NCI-H1930 (cell line): ENCODE results near the gene ACAP3.

ENCODE experiments used
- DNase-seq, 2 experiments: peaks; one replicate each; lab custom pipeline; 2025; lab: John Stamatoyannopoulos, UW

The ACAP3 gene

DNA sequence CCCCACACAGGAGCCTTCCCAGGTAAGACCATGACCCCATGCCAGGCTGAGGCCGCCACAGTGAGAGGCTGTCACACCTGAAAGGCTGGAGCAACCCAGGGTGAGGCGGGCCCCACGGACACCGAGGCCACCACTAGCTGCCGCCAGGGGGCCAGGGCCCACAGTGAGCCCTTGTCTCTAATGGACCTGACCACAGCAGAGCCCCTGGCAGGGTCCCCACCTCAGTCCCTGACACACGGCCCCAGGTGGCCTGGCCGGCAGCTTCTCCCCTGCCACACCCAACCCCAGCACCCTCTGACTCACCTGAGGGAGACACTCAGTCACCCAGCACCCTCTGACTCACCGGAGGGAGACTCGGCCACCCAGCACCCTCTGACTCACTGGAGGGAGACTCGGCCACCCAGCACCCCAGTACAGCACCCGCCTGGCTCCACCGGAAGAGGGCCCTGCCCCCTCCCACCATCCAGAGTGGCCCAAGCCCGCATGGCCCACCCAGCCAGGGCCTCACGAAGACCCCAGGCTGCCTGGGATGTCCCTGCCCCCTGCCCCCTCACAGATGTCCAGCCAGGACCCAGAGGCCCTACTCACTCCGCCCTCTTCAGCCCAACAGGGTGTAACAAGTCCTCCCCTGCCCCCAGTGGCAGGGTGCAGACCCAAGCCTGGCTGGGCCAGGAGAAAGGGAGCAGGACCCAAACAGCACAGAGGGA, 37.1 kb upstream of the ACAP3 start:
- DNase-seq: no peak

DNA sequence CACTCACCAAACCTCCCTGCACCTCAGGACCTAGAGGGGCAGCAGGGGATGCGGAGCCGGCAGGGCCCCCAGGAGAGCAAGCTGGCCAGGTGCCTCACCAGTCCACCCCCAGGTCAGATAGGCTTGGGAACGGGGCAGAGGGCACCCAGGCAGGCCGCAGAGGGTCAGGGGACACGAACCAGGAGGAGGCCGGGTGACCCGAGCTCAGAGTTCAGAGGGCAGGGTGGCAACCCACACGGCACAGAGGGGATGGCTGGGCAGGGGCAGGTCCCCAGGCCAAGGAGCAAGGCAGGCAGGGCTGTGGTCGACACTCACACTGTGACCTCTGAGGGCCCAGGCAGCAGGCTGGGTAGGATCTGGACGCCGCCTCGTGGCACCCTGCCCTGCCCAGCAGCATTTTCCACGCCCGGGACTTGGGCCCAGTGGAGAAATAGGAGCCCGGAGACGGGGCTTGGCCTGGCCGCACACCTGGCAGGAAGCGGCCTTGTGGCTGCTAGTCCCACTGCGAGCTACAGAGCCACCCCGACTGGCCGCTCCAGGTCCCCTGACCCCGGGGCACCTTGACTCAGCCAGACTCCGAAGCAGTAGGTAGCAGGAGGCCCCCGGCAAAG, 36.2 kb upstream of the ACAP3 start:
- no peak for DNase-seq

- DNase-seq: no peak
These were observed 34.9 kb upstream of the ACAP3 start for GRCh38 chr1:1342584-1343115.

GRCh38 chr1:1342061-1342562, 34.4 kb upstream of the ACAP3 start:
- no peak for DNase-seq

DNA sequence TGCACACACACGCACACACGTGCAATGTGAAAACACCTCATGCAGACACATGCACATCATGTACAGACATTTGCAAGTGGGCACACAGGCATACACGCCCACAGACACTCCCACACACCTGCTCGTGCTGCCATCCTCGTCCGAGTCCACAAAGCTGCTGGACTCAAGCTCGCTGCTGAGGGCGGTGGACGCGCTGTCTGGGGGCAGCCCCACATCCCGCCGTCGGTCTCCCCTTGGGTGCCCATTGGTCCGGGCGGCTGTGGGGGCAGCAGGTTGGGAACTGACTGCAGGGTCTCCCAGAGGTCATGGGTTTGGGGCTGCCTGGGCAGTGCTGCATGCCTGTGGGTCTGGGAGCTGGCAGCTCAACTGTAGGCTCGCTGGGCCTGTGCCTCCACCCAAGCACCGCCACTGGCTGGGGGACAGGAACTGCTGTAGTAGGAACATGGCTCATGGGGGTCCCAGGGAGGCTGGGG, 33.9 kb upstream of the ACAP3 start:
- DNase-seq: no peak

GRCh38 chr1:1340791-1341548, 33.2 kb upstream of the ACAP3 start:
- DNase-seq: no peak

- DNase-seq: no peak
These were observed 32.5 kb upstream of the ACAP3 start for GRCh38 chr1:1340185-1340584.

GRCh38 chr1:1338278-1338677, 30.5 kb upstream of the ACAP3 start:
- DNase-seq: no peak

- no peak for DNase-seq
These were observed 30.0 kb upstream of the ACAP3 start for GRCh38 chr1:1337793-1338147.

DNA sequence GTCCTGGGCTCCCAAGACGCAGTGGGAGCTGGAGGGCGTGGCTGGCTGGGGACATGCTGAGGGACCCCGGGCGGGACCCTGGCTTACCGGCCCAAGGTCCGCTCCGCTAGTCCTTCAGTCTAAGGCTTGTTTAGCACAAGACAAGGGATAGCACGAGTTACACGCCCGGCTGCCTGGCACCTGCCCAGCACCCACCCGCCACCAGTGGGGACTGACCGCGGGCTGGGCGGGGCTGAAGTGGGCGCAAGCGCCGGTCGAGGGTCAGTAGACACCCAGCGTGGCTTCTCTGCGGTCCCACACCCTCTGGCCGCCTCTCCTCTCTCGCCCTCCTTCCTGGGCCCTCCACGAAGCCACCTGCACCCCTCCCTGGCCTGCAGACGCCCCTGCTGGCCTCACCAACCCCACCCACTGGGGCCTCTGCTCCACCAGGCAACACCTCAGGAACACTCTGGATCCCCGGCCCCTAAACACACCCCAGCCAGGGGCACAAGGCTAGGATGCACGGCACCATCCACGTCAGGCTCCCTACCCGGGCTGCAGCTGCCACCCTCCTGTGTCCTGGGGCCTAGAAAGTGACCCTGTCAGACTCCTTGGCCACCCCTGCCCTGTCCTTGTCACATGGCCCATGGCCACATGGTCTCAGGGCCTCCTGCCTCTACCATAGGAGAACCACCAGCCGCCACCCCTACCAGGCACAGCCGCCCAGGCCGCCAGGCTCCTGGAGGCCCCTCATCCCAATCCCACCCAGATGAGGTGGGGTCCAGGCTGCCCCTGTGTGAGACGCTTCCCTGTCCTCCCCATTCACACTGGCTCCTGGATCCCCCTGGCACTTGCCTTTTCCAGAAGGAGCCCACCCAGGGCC, 29.4 kb upstream of the ACAP3 start:
- no peak for DNase-seq

- DNase-seq: no peak
These were observed 28.7 kb upstream of the ACAP3 start for GRCh38 chr1:1336446-1336845.

DNA sequence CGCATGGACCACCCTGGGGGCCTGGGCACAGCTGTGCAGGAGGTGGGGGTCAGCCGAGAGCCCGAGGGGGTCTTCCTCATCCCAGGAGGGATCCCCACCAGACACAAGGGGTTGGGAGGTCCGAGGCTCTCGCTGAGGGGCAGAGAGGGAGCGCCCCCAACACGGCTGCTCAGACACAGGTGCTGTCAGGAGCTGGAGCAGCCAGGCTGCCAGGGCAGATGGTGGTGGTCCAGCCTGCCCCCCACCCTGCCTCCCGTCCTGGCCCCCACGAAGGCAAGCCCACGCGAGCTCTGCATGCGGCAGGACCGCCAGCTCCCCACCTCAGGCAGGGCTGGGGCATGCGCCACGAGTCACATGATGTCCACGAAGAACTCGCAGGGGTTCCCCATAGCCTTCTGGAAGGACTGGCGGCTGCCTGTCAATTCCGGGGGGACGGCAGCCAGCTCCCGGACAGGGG, 28.1 kb upstream of the ACAP3 start:
- DNase-seq: no peak

DNA sequence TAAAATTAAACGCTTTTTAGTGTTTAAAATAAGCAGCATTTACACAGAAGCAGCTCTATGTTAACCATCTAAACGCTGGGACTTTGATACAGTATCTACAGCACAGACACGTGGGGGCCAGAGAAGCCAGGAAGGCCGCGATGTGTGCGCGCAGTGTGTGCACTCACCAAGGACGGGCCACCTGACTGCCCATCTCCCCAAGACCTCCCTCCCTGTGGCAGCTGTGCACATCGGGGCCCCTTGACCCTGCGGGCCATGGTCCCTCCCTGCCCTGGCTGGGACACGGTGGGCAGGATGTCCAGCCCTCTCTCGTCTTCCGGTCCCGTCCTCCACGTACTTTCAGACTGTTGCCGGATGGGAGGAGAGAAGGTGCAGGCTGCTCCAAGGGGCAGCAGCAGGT, 27.6 kb upstream of the ACAP3 start:
- DNase-seq: no peak

GRCh38 chr1:1334835-1335234, 27.1 kb upstream of the ACAP3 start:
- DNase-seq: no peak

- DNase-seq: no peak
These were observed 26.0 kb upstream of the ACAP3 start for GRCh38 chr1:1333551-1334241.

- DNase-seq: no peak
These were observed 25.2 kb upstream of the ACAP3 start for GRCh38 chr1:1332774-1333480.

DNA sequence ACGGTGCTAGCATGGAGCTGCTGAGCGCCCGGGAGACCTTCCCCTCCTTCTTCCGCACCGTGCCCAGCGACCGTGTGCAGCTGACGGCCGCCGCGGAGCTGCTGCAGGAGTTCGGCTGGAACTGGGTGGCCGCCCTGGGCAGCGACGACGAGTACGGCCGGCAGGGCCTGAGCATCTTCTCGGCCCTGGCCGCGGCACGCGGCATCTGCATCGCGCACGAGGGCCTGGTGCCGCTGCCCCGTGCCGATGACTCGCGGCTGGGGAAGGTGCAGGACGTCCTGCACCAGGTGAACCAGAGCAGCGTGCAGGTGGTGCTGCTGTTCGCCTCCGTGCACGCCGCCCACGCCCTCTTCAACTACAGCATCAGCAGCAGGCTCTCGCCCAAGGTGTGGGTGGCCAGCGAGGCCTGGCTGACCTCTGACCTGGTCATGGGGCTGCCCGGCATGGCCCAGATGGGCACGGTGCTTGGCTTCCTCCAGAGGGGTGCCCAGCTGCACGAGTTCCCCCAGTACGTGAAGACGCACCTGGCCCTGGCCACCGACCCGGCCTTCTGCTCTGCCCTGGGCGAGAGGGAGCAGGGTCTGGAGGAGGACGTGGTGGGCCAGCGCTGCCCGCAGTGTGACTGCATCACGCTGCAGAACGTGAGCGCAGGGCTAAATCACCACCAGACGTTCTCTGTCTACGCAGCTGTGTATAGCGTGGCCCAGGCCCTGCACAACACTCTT, 24.5 kb upstream of the ACAP3 start:
- DNase-seq: no peak

DNA sequence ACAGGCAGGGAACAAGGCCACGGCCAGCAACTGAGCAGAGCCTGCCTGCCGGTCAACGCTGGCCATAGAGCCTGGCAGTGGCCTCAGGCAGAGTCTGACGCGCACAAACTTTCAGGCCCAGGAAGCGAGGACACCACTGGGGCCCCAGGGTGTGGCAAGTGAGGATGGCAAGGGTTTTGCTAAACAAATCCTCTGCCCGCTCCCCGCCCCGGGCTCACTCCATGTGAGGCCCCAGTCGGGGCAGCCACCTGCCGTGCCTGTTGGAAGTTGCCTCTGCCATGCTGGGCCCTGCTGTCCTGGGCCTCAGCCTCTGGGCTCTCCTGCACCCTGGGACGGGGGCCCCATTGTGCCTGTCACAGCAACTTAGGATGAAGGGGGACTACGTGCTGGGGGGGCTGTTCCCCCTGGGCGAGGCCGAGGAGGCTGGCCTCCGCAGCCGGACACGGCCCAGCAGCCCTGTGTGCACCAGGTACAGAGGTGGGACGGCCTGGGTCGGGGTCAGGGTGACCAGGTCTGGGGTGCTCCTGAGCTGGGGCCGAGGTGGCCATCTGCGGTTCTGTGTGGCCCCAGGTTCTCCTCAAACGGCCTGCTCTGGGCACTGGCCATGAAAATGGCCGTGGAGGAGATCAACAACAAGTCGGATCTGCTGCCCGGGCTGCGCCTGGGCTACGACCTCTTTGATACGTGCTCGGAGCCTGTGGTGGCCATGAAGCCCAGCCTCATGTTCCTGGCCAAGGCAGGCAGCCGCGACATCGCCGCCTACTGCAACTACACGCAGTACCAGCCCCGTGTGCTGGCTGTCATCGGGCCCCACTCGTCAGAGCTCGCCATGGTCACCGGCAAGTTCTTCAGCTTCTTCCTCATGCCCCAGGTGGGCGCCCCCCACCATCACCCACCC, 23.6 kb upstream of the ACAP3 start, which contains the start of gene TAS1R3:
TSS of gene TAS1R3 (plus strand) at position 213 of the 898 bp plus-strand sequence. CDS start at position 279, 66 bp downstream.
- no peak for DNase-seq
